Testis (tissue), 2 donors: Measurements from ENCODE around the gene C7.

Experiments used
- POLR2A ChIP-seq: fragments of 450-650 bp; IDR thresholded peaks from one replicate; pipeline ENCODE4 v1.6.1; 2017; ENCODE audit warnings: antibody characterized with exemption, mild to moderate bottlenecking, moderate library complexity
- TF ChIP-seq, protein P1 (sequence below), 3 experiments: fragments of 450-650 bp in 2 of 3; fragments of 200-600 bp in 1 of 3; sonication (generic) in 1 of 3; IDR thresholded peaks; one replicate each; pipeline ENCODE4 v1.5.1; 2016 to 2019; ENCODE audit warnings: antibody characterized with exemption in 3 of 3, mild to moderate bottlenecking in 2 of 3, moderate library complexity in 1 of 3

DNA sequence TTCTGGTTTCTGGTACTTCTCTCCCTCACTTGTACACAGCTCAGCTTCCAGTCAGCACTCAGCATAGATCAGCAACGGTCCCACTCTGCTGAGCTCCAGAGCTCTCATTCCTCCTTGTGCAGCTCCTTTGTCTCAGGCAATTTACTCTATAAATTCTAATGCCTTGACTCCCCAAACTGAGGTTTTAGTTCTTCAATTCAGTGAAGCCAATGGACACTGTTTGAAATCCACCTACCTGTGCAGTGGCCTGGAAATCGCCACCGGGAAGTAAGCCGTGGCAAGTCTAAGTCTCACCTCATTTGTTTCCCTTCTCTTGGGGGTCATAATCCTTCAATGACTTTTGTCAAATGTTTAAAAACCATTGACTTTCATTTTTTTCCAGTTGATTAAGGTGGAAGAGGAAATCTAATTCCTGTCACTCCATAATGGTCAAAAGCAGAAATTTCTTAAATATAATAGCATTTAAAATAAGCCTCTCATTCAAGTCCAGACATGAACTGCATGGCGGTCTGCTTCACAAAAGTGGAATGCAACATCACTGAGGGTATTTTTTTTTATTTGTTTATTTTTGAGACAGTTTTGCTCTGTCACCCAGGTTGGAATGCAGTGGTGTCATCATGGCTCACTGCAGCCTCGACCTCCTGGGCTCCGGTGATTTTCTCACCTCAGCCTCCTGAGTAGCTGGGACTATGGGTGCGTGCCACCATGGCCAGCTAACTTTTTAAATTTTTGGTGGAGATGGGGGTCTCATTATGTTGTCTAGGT is 79.6 kb downstream of the C7 start:
- TF ChIP-seq, protein P1, sequence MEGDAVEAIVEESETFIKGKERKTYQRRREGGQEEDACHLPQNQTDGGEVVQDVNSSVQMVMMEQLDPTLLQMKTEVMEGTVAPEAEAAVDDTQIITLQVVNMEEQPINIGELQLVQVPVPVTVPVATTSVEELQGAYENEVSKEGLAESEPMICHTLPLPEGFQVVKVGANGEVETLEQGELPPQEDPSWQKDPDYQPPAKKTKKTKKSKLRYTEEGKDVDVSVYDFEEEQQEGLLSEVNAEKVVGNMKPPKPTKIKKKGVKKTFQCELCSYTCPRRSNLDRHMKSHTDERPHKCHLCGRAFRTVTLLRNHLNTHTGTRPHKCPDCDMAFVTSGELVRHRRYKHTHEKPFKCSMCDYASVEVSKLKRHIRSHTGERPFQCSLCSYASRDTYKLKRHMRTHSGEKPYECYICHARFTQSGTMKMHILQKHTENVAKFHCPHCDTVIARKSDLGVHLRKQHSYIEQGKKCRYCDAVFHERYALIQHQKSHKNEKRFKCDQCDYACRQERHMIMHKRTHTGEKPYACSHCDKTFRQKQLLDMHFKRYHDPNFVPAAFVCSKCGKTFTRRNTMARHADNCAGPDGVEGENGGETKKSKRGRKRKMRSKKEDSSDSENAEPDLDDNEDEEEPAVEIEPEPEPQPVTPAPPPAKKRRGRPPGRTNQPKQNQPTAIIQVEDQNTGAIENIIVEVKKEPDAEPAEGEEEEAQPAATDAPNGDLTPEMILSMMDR (IDR thresholded peaks at IDR 0.05): no peak
- no peak for TF ChIP-seq POLR2A
